ENCODE measurements around the gene CCDC3. TPM values are rescaled to one million over a fixed set of nuclear protein-coding genes. Genes with fewer than 3 reads are reported as not detected.

Gene CCDC3
- total RNA-seq, 1 experiment from 2014 or later, result 0.10 TPM

DNA sequence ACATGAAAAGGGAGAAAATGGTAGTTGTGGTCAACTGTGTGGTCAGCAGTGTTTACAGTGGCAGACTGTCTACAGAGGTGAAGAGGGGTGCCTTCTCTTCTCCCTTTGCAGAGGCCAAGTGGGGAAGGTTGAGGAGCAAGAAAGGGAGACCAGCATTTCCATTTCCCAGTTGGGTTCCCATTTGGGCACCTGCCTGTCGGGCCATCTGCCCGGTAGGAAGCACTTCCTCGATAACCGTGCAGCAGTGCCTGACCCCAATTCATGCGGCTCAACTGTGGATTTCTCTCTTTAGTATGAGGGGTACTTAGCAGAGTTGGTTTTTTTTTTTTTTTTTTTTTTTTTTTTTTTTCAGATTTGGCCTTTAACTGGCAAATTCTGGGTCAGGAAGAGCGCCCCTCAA is 127.0 kb downstream of the CCDC3 start:
- H3K36me3 ChIP-seq (ENCODE audit: control insufficient read depth, insufficient read depth, low read length), result no peaks in the 10 kb centered on the region

DNA sequence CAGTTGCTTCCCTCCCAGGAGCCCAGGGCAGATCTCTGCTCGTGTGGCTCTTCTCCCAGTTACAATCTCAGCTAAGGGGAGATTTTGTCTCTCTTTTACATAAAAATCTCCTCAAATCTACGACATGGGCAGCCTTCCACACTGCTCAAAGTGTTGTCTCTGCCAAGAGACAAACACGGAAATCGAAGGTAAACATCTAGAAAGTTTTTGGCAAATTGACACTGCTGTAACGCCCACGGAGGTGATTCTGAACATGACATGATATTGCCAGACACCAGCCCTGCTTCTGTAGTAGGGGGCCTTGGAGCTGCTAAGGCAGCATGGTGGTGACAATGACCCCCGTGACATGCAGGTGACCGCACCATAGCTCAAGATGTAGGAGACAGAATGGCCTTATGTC is 128.3 kb downstream of the CCDC3 start:
- in situ Hi-C loops (cut with HindIII; ENCODE audit: low pct_unique_long_range_greater_than_20kb, low sequenced_read_pairs), result no loop called here
- no TSS peak for BruUV-seq (replicated peaks)
- ATAC-seq (no peak), DNase-seq (ENCODE audit: low read depth, low spot score) (no peak)
- ChIA-PET CTCF (no interaction called here), POLR2A (no interaction called here)
- H3K36me3 ChIP-seq (ENCODE audit: control insufficient read depth, insufficient read depth, low read length), result no peaks in the 10 kb centered on the region
- intact Hi-C loops (cut with micrococcal nuclease; ENCODE audit: unreplicated experiment), result no loop called here
- no peak overlapping the region for H3K27ac ChIP-seq (ENCODE audit: low read length)
- no peaks in the 10 kb centered on the region for H3K4me1 ChIP-seq (ENCODE audit: control insufficient read depth, insufficient read depth, low read length)
- H3K4me3 ChIP-seq (ENCODE audit: low read depth in 2 of 2, low read length in 2 of 2), result no peak overlapping the region
- H3K27me3 ChIP-seq (ENCODE audit: control insufficient read depth, insufficient read depth, low read length), result no peaks in the 10 kb centered on the region
- H3K9me3 ChIP-seq (ENCODE audit: control insufficient read depth, insufficient read depth, low read depth, low read length), result no peaks in the 10 kb centered on the region
- TF ChIP-seq POLR2AphosphoS5 (IDR thresholded peaks at IDR 0.05; ENCODE audit: low read depth, low read length), result no peak
- TF ChIP-seq TCF7L2 (IDR thresholded peaks at IDR 0.05; ENCODE audit: low read depth, low read length), result no peak
- no peak for TF ChIP-seq SIN3A (IDR thresholded peaks at IDR 0.05; ENCODE audit: borderline replicate concordance, insufficient read depth, low read depth, low read length)
- TF ChIP-seq, protein P1, sequence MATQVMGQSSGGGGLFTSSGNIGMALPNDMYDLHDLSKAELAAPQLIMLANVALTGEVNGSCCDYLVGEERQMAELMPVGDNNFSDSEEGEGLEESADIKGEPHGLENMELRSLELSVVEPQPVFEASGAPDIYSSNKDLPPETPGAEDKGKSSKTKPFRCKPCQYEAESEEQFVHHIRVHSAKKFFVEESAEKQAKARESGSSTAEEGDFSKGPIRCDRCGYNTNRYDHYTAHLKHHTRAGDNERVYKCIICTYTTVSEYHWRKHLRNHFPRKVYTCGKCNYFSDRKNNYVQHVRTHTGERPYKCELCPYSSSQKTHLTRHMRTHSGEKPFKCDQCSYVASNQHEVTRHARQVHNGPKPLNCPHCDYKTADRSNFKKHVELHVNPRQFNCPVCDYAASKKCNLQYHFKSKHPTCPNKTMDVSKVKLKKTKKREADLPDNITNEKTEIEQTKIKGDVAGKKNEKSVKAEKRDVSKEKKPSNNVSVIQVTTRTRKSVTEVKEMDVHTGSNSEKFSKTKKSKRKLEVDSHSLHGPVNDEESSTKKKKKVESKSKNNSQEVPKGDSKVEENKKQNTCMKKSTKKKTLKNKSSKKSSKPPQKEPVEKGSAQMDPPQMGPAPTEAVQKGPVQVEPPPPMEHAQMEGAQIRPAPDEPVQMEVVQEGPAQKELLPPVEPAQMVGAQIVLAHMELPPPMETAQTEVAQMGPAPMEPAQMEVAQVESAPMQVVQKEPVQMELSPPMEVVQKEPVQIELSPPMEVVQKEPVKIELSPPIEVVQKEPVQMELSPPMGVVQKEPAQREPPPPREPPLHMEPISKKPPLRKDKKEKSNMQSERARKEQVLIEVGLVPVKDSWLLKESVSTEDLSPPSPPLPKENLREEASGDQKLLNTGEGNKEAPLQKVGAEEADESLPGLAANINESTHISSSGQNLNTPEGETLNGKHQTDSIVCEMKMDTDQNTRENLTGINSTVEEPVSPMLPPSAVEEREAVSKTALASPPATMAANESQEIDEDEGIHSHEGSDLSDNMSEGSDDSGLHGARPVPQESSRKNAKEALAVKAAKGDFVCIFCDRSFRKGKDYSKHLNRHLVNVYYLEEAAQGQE (IDR thresholded peaks at IDR 0.05; ENCODE audit: insufficient read depth in 1 of 2, low read depth in 2 of 2, low read length in 1 of 2), result no peak
- TF ChIP-seq, protein P2, sequence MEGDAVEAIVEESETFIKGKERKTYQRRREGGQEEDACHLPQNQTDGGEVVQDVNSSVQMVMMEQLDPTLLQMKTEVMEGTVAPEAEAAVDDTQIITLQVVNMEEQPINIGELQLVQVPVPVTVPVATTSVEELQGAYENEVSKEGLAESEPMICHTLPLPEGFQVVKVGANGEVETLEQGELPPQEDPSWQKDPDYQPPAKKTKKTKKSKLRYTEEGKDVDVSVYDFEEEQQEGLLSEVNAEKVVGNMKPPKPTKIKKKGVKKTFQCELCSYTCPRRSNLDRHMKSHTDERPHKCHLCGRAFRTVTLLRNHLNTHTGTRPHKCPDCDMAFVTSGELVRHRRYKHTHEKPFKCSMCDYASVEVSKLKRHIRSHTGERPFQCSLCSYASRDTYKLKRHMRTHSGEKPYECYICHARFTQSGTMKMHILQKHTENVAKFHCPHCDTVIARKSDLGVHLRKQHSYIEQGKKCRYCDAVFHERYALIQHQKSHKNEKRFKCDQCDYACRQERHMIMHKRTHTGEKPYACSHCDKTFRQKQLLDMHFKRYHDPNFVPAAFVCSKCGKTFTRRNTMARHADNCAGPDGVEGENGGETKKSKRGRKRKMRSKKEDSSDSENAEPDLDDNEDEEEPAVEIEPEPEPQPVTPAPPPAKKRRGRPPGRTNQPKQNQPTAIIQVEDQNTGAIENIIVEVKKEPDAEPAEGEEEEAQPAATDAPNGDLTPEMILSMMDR (IDR thresholded peaks at IDR 0.05), result no peak

More for the DNA sequence above, 127.0 kb downstream of the CCDC3 start:
- TF ChIP-seq, protein P2 (IDR thresholded peaks at IDR 0.05), result no peak
- no peak for TF ChIP-seq TCF7L2 (IDR thresholded peaks at IDR 0.05; ENCODE audit: low read depth, low read length)
- no peak for TF ChIP-seq SIN3A (IDR thresholded peaks at IDR 0.05; ENCODE audit: borderline replicate concordance, insufficient read depth, low read depth, low read length)
- no peak for TF ChIP-seq POLR2AphosphoS5 (IDR thresholded peaks at IDR 0.05; ENCODE audit: low read depth, low read length)
- TF ChIP-seq, protein P1 (IDR thresholded peaks at IDR 0.05; ENCODE audit: insufficient read depth in 1 of 2, low read depth in 2 of 2, low read length in 1 of 2), result no peak
- BruUV-seq (replicated peaks), result no TSS peak
- no peak for ATAC-seq
- intact Hi-C loops (cut with micrococcal nuclease; ENCODE audit: unreplicated experiment), result no loop called here
- Histone ChIP-seq H3K4me3 (ENCODE audit: low read depth in 2 of 2, low read length in 2 of 2) (no peak overlapping the region), H3K27me3 (ENCODE audit: control insufficient read depth, insufficient read depth, low read length) (no peaks in the 10 kb centered on the region), H3K9me3 (ENCODE audit: control insufficient read depth, insufficient read depth, low read depth, low read length) (no peaks in the 10 kb centered on the region), H3K27ac (ENCODE audit: low read length) (no peak overlapping the region), H3K4me1 (ENCODE audit: control insufficient read depth, insufficient read depth, low read length) (no peaks in the 10 kb centered on the region)
- ChIA-PET POLR2A (no interaction called here), CTCF (no interaction called here)
- DNase-seq (ENCODE audit: low read depth, low spot score), result no peak
- in situ Hi-C loops (cut with HindIII; ENCODE audit: low pct_unique_long_range_greater_than_20kb, low sequenced_read_pairs), result no loop called here

Data from Panc1 (cell line).